ENCODE data around the gene MELK.

MELK gene

GRCh38 chr9:36656842-36657241, 84.1 kb downstream of the MELK start:
- Histone ChIP-seq H3K36me3 (ENCODE audit: control insufficient read depth, low read length) (peaks cover 68% of the 10 kb centered on the region), H3K4me3 (ENCODE audit: low read length) (no peak overlapping the region), H3F3A (ENCODE audit: control insufficient read depth, insufficient read depth) (peaks cover 3% of the 10 kb centered on the region; the same call in 1 of the 2 replicates), H3K4me1 (ENCODE audit: control insufficient read depth, low read length) (peaks cover 3% of the 10 kb centered on the region; the same call in 1 of the 2 replicates), H3K9me3 (ENCODE audit: control insufficient read depth, insufficient read depth, low read length) (no peaks in the 10 kb centered on the region), H3K4me2 (ENCODE audit: low read length) (no peak overlapping the region), H3K9me2 (replicated peaks; ENCODE audit: control insufficient read depth, low read length) (no peaks in the 10 kb centered on the region), H3K27ac (ENCODE audit: low read depth, low read length) (no peak overlapping the region), H4K20me1 (ENCODE audit: control insufficient read depth, insufficient read depth, low read depth, low read length) (no peaks in the 10 kb centered on the region; the same call in 1 of the 2 replicates), H3K27me3 (ENCODE audit: control insufficient read depth, low read length) (no peaks in the 10 kb centered on the region), H3K79me2 (ENCODE audit: control insufficient read depth, low read length) (no peaks in the 10 kb centered on the region)
- TF ChIP-seq, protein P1, sequence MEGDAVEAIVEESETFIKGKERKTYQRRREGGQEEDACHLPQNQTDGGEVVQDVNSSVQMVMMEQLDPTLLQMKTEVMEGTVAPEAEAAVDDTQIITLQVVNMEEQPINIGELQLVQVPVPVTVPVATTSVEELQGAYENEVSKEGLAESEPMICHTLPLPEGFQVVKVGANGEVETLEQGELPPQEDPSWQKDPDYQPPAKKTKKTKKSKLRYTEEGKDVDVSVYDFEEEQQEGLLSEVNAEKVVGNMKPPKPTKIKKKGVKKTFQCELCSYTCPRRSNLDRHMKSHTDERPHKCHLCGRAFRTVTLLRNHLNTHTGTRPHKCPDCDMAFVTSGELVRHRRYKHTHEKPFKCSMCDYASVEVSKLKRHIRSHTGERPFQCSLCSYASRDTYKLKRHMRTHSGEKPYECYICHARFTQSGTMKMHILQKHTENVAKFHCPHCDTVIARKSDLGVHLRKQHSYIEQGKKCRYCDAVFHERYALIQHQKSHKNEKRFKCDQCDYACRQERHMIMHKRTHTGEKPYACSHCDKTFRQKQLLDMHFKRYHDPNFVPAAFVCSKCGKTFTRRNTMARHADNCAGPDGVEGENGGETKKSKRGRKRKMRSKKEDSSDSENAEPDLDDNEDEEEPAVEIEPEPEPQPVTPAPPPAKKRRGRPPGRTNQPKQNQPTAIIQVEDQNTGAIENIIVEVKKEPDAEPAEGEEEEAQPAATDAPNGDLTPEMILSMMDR (IDR thresholded peaks at IDR 0.05; ENCODE audit: low read depth, low read length, poor library complexity, severe bottlenecking): no peak
- no peak for TF ChIP-seq EZH2phosphoT487 (IDR thresholded peaks at IDR 0.05; ENCODE audit: borderline replicate concordance, low read length)

DNA sequence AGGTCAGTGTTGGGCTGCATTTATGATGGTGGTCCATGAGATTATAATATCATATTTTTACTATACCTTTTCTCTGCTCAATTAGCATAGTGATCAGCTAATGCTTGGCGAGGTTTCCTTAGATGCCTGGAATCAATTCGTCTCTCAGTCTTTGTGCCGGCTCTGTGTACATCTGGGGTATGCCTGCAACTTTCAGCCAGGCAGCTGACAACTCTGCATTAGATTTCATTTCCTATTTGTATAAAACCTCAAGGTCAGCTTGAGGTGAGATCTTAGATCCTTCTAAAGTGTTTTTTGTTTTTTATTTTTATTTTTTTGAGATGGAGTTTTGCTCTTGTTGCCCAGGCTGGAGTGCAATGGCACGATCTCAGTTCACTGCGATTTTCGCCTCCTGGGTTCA, 86.8 kb downstream of the MELK start:
- H3K79me2 ChIP-seq (ENCODE audit: control insufficient read depth, low read length): no peaks in the 10 kb centered on the region
- H3K4me2 ChIP-seq (ENCODE audit: low read length): no peak overlapping the region
- peaks cover 59% of the 10 kb centered on the region for H3K36me3 ChIP-seq (ENCODE audit: control insufficient read depth, low read length)
- TF ChIP-seq, protein P1 (IDR thresholded peaks at IDR 0.05; ENCODE audit: low read depth, low read length, poor library complexity, severe bottlenecking): no peak
- TF ChIP-seq EZH2phosphoT487 (IDR thresholded peaks at IDR 0.05; ENCODE audit: borderline replicate concordance, low read length): no peak
- H3K4me1 ChIP-seq (ENCODE audit: control insufficient read depth, low read length): peaks cover 3% of the 10 kb centered on the region; the same call in 1 of the 2 replicates
- no peak overlapping the region for H3K27ac ChIP-seq (ENCODE audit: low read depth, low read length)
- no peak overlapping the region for H3K4me3 ChIP-seq (ENCODE audit: low read length)
- H4K20me1 ChIP-seq (ENCODE audit: control insufficient read depth, insufficient read depth, low read depth, low read length): no peaks in the 10 kb centered on the region
- no peaks in the 10 kb centered on the region for H3K9me3 ChIP-seq (ENCODE audit: control insufficient read depth, insufficient read depth, low read length)
- H3K27me3 ChIP-seq (ENCODE audit: control insufficient read depth, low read length): no peaks in the 10 kb centered on the region
- no peaks in the 10 kb centered on the region for H3K9me2 ChIP-seq (replicated peaks; ENCODE audit: control insufficient read depth, low read length)
- peaks cover 3% of the 10 kb centered on the region; the same call in 1 of the 2 replicates for H3F3A ChIP-seq (ENCODE audit: control insufficient read depth, insufficient read depth)

DNA sequence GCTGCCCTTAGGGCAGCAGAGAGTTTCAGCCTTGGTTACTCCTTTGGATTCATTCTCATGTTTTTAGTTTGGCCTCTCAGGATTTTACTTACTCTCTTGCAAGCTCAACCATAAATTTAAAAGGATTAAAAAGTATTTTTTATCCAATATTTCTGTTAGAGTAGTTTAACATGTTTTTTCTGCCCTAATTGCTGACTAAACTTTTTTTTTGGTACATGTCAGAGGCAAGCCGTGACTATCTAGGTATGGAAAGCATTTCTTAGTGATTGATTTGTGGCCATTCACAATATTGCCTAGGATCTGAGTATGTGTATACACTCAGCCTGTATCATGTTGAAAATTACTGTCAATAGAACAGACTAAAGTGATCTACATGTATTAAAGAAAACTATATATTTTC, 92.1 kb downstream of the MELK start:
- Histone ChIP-seq H4K20me1 (ENCODE audit: control insufficient read depth, insufficient read depth, low read depth, low read length) (no peaks in the 10 kb centered on the region), H3K27me3 (ENCODE audit: control insufficient read depth, low read length) (no peaks in the 10 kb centered on the region), H3K36me3 (ENCODE audit: control insufficient read depth, low read length) (peaks cover 62% of the 10 kb centered on the region), H3K27ac (ENCODE audit: low read depth, low read length) (no peak overlapping the region), H3K4me3 (ENCODE audit: low read length) (no peak overlapping the region), H3K4me1 (ENCODE audit: control insufficient read depth, low read length) (peaks cover 12% of the 10 kb centered on the region), H3K79me2 (ENCODE audit: control insufficient read depth, low read length) (no peaks in the 10 kb centered on the region), H3K9me2 (replicated peaks; ENCODE audit: control insufficient read depth, low read length) (no peaks in the 10 kb centered on the region), H3K9me3 (ENCODE audit: control insufficient read depth, insufficient read depth, low read length) (no peaks in the 10 kb centered on the region), H3F3A (ENCODE audit: control insufficient read depth, insufficient read depth) (0 out of 2 replicates have a peak, but pooled peaks cover 3% of the 10 kb centered on the region), H3K4me2 (ENCODE audit: low read length) (no peak overlapping the region)
- TF ChIP-seq EZH2phosphoT487 (IDR thresholded peaks at IDR 0.05; ENCODE audit: borderline replicate concordance, low read length): no peak
- TF ChIP-seq, protein P1 (IDR thresholded peaks at IDR 0.05; ENCODE audit: low read depth, low read length, poor library complexity, severe bottlenecking): no peak

Measured in DOHH2 (cell line).